ENCODE measurements around the gene URB1.
"Not testable (repeated sequence)": the region's sequence is repeated elsewhere in the genome, so short reads cannot be mapped to it uniquely, and the experiment has no call there.

The URB1 gene

GRCh38 chr21:32392880-32393676 is at the start of gene URB1:
TSS of gene URB1 (minus strand) at chr21:32393012. CDS start at chr21:32392910, 102 bp downstream.
- Mint-ChIP-seq H3K4me3 (peak within 1 kb of the TSS; percentile 90 to 94), H3K9me3 (peaks cover 2 to 3% of the 10 kb centered on the region in 2 donors), H3K27me3 (peaks cover 5 to 17% of the 10 kb centered on the region in 2 donors), H3K4me1 (peaks cover 26 to 45% of the 10 kb centered on the region in 2 donors), H3K36me3 (peaks cover 18 to 25% of the 10 kb centered on the region in 2 donors), H3K27ac (peak within 1 kb of the TSS; percentile 89)
- ATAC-seq (replicated peaks) (peak; percentile 97), DNase-seq (peak; percentile 87)

- Mint-ChIP-seq H3K4me3 (no peak overlapping the region), H3K4me1 (peaks cover 0 to 5% of the 10 kb centered on the region in 2 donors), H3K27me3 (peaks cover 15 to 32% of the 10 kb centered on the region in 2 donors), H3K27ac (no peak overlapping the region), H3K36me3 (no peaks in the 10 kb centered on the region), H3K9me3 (no peaks in the 10 kb centered on the region)
- DNase-seq (no peak), ATAC-seq (replicated peaks) (no peak)
These were observed 44.9 kb upstream of the URB1 start for GRCh38 chr21:32437729-32438128.

GRCh38 chr21:32432982-32433660 is 40.3 kb upstream of the URB1 start:
- not testable (repeated sequence) for ATAC-seq (replicated peaks); H3K27ac Mint-ChIP-seq; H3K9me3 Mint-ChIP-seq; H3K36me3 Mint-ChIP-seq; H3K4me3 Mint-ChIP-seq; H3K4me1 Mint-ChIP-seq; DNase-seq
- H3K27me3 Mint-ChIP-seq = peaks cover 11 to 15% of the 10 kb centered on the region in 2 donors

- H3K27ac Mint-ChIP-seq = no peak overlapping the region
- H3K36me3 Mint-ChIP-seq = no peaks in the 10 kb centered on the region
- no peaks in the 10 kb centered on the region for H3K4me1 Mint-ChIP-seq
- no peak overlapping the region for H3K4me3 Mint-ChIP-seq
- peaks cover 8 to 19% of the 10 kb centered on the region in 2 donors for H3K27me3 Mint-ChIP-seq
- no peak for ATAC-seq (replicated peaks)
- H3K9me3 Mint-ChIP-seq = peaks cover 5 to 6% of the 10 kb centered on the region in 2 donors
- DNase-seq = no peak
These were observed 35.3 kb upstream of the URB1 start for GRCh38 chr21:32427958-32428623.

- H3K4me1 Mint-ChIP-seq = no peaks in the 10 kb centered on the region
- ATAC-seq (replicated peaks) = no peak
- no peak overlapping the region for H3K27ac Mint-ChIP-seq
- H3K27me3 Mint-ChIP-seq = peaks cover 8 to 19% of the 10 kb centered on the region in 2 donors
- H3K9me3 Mint-ChIP-seq = peaks cover 9 to 11% of the 10 kb centered on the region in 2 donors
- no peak overlapping the region for H3K4me3 Mint-ChIP-seq
- no peak for DNase-seq
- peaks cover 3% of the 10 kb centered on the region in 2 donors for H3K36me3 Mint-ChIP-seq
These were observed 33.8 kb upstream of the URB1 start for GRCh38 chr21:32426592-32427051.

- DNase-seq = no peak
- Mint-ChIP-seq H3K9me3 (peaks cover 8 to 11% of the 10 kb centered on the region in 2 donors), H3K4me1 (no peaks in the 10 kb centered on the region), H3K27ac (no peak overlapping the region), H3K4me3 (no peak overlapping the region), H3K27me3 (peaks cover 8 to 19% of the 10 kb centered on the region in 2 donors), H3K36me3 (peaks cover 3% of the 10 kb centered on the region in 2 donors)
- no peak for ATAC-seq (replicated peaks)
These were observed 33.3 kb upstream of the URB1 start for GRCh38 chr21:32426066-32426465.

- peaks cover 8 to 19% of the 10 kb centered on the region in 2 donors for H3K27me3 Mint-ChIP-seq
- no peaks in the 10 kb centered on the region for H3K4me1 Mint-ChIP-seq
- DNase-seq (no peak), ATAC-seq (replicated peaks) (no peak)
- no peak overlapping the region for H3K4me3 Mint-ChIP-seq
- no peak overlapping the region for H3K27ac Mint-ChIP-seq
- H3K36me3 Mint-ChIP-seq = peaks cover 3% of the 10 kb centered on the region in 2 donors
- peaks cover 8 to 11% of the 10 kb centered on the region in 2 donors for H3K9me3 Mint-ChIP-seq
These were observed 32.8 kb upstream of the URB1 start for GRCh38 chr21:32425628-32426027.

GRCh38 chr21:32424674-32425073 is 31.9 kb upstream of the URB1 start:
- H3K27me3 Mint-ChIP-seq = peaks cover 8 to 19% of the 10 kb centered on the region in 2 donors
- peaks cover 5 to 7% of the 10 kb centered on the region in 2 donors for H3K9me3 Mint-ChIP-seq
- H3K4me1 Mint-ChIP-seq = no peaks in the 10 kb centered on the region
- H3K4me3 Mint-ChIP-seq = no peak overlapping the region
- peak overlapping the region; percentile 31 for H3K27ac Mint-ChIP-seq
- ATAC-seq (replicated peaks) = no peak
- H3K36me3 Mint-ChIP-seq = peaks cover 3% of the 10 kb centered on the region in 2 donors
- DNase-seq = no peak

- peaks cover 3% of the 10 kb centered on the region in 2 donors for H3K36me3 Mint-ChIP-seq
- ATAC-seq (replicated peaks) = no peak
- H3K4me3 Mint-ChIP-seq = no peak overlapping the region
These were observed 31.4 kb upstream of the URB1 start for GRCh38 chr21:32424191-32424535.

GRCh38 chr21:32423320-32424190 is 30.7 kb upstream of the URB1 start:
- H3K4me3 Mint-ChIP-seq = no peak overlapping the region
- H3K27me3 Mint-ChIP-seq = peaks cover 8 to 19% of the 10 kb centered on the region in 2 donors
- H3K27ac Mint-ChIP-seq = no peak overlapping the region
- DNase-seq (no peak), ATAC-seq (replicated peaks) (no peak)
- no peaks in the 10 kb centered on the region for H3K4me1 Mint-ChIP-seq
- peaks cover 3% of the 10 kb centered on the region in 2 donors for H3K36me3 Mint-ChIP-seq
- H3K9me3 Mint-ChIP-seq = peaks cover 5 to 7% of the 10 kb centered on the region in 2 donors

More at GRCh38 chr21:32424191-32424535, 31.4 kb upstream of the URB1 start:
- Mint-ChIP-seq H3K27ac (no peak overlapping the region), H3K27me3 (peaks cover 8 to 19% of the 10 kb centered on the region in 2 donors), H3K9me3 (peaks cover 5 to 7% of the 10 kb centered on the region in 2 donors), H3K4me1 (no peaks in the 10 kb centered on the region)
- no peak for DNase-seq

- Mint-ChIP-seq H3K27ac (no peak overlapping the region), H3K9me3 (peaks cover 5 to 7% of the 10 kb centered on the region in 2 donors), H3K4me1 (no peaks in the 10 kb centered on the region), H3K36me3 (peaks cover 3% of the 10 kb centered on the region in 2 donors), H3K27me3 (peaks cover 8 to 23% of the 10 kb centered on the region in 2 donors), H3K4me3 (no peak overlapping the region)
- ATAC-seq (replicated peaks) = no peak
- DNase-seq = no peak
These were observed 29.3 kb upstream of the URB1 start for GRCh38 chr21:32422064-32422463.

GRCh38 chr21:32418146-32418545 is 25.3 kb upstream of the URB1 start:
- Mint-ChIP-seq H3K4me1 (peaks cover 2% of the 10 kb centered on the region in 2 donors), H3K36me3 (peaks cover 3% of the 10 kb centered on the region in 2 donors), H3K4me3 (no peak overlapping the region), H3K27ac (no peak overlapping the region), H3K27me3 (peaks cover 27 to 29% of the 10 kb centered on the region in 2 donors), H3K9me3 (peaks cover 5 to 7% of the 10 kb centered on the region in 2 donors)
- ATAC-seq (replicated peaks) = no peak
- DNase-seq = no peak
